ENCODE results near the gene PTBP1.

Gene PTBP1

DNA sequence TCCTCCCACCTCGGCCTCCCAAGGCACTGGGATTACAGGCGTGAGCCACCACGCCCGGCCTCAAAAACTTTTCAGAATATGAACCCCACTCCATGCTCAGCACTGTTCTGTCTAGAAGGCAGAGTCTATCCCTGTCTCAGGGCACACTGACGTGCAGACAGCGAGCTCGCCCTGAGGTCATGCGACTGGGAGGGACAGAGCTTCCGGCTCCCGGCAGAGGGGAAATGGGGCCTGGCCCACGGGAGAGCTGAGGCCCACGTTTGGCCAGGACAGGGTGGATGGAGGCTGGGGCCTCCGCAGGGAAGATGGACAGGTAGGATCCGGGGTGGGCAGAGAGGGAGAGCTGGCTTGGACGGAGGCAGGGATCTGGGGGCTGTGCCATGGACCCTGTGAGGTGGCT, 27.6 kb downstream of the PTBP1 start:
- POLR2A ChIA-PET, result no interaction called here
- CTCF ChIA-PET, result no interaction called here

DNA sequence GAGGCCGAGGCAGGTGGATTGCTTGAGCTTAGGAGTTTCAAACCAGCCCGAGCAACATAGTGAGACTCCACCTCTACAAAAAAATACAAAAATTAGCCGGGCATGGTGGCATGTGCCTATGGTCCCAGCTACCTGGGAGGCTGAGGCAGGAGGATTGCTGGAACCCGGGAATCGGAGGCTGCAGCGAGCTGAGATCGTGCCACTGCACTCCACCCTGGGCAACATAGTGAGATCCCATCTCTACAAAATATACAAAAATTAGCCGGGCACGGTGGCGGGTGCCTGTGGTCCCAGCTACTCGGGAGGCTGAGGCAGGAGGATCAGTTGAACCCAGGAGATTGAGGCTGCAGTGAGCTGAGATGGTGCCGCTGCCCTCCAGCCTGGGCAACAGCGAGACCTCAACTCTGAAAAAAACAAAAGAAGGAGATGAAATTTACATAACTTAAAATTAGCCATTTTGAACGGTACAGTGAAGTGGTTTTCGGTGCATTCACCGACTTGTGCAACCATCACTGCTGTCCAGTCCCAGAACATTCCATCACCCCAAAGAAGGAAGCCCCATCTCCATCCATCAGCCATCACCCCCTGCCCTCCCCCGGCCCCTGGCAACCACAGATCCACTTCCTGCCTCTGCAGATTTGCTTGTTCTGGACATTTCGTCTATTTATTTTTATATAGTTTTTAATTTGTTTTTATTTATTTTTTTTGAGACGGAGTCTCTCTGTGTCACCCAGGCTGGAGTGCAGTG, 28.8 kb downstream of the PTBP1 start:
- ChIA-PET CTCF (interaction anchor here (1.1 to 1.3 kb wide), 2 partner anchors 30 to 56 kb away, joined by 3 read pairs; no protein-coding TSS in a partner anchor), POLR2A (no interaction called here)
- DNase-seq (ENCODE audit: extremely low spot score), result no peak
- TF ChIP-seq, protein P1, sequence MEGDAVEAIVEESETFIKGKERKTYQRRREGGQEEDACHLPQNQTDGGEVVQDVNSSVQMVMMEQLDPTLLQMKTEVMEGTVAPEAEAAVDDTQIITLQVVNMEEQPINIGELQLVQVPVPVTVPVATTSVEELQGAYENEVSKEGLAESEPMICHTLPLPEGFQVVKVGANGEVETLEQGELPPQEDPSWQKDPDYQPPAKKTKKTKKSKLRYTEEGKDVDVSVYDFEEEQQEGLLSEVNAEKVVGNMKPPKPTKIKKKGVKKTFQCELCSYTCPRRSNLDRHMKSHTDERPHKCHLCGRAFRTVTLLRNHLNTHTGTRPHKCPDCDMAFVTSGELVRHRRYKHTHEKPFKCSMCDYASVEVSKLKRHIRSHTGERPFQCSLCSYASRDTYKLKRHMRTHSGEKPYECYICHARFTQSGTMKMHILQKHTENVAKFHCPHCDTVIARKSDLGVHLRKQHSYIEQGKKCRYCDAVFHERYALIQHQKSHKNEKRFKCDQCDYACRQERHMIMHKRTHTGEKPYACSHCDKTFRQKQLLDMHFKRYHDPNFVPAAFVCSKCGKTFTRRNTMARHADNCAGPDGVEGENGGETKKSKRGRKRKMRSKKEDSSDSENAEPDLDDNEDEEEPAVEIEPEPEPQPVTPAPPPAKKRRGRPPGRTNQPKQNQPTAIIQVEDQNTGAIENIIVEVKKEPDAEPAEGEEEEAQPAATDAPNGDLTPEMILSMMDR (IDR thresholded peaks at IDR 0.05; ENCODE audit: control extremely low read depth, extremely low read depth, low read depth, missing control alignments), result no peak

More for the DNA sequence above, 27.6 kb downstream of the PTBP1 start:
- TF ChIP-seq, protein P1 (IDR thresholded peaks at IDR 0.05; ENCODE audit: control extremely low read depth, extremely low read depth, low read depth, missing control alignments), result no peak
- no peak for DNase-seq (ENCODE audit: extremely low spot score)

DNA sequence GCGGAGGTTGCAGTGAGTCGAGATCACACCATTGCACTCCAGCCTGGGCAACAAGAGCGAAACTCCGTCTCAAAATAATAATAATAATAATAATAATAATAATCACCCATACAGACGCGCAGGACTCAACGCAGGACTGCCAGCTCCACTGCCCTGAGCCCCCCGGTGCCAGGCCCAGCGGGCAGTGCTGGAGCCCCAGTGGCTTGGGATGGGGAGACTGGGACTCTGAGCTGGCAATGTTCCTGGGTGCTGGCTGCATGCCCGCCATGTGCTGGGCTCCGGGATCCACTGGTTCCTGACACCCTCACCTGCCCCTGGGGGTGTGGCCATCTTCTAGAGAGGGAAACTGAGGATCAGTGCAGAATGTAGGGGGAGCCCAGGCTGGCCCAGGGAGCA, 30.1 kb downstream of the PTBP1 start:
- TF ChIP-seq, protein P1 (IDR thresholded peaks at IDR 0.05; ENCODE audit: control extremely low read depth, extremely low read depth, low read depth, missing control alignments), result no peak
- POLR2A ChIA-PET, result no interaction called here
- CTCF ChIA-PET, result interaction anchor here (1.1 kb wide), 1 partner anchor 29 kb away, joined by 3 read pairs; no protein-coding TSS in a partner anchor
- no peak for DNase-seq (ENCODE audit: extremely low spot score)

DNA sequence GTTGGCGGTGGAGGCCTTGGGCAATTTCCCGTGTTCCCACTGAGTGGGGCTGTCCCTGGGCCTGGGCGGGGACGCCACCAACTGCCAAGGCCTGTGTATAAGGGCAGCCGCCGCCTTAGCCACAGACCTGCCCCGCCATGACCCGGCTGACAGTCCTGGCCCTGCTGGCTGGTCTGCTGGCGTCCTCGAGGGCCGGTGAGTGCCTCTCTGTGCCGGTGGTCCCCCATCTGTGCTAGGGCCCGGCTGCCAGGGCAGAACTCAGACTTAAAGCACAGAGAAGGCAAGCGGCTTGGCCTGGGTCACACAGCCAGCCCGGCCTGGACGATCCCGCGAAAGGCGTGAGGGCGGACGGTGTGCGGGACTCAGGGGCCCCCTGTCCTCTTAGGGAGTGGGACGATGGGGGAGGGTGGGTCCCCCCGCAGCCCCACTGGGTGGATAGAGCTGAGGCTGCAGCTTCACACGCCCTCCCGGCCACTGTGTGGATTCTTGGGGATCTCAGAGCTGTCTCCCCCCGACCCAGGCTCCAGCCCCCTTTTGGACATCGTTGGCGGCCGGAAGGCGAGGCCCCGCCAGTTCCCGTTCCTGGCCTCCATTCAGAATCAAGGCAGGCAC, 30.6 kb downstream of the PTBP1 start, which contains the start of gene AZU1:
TSS of gene AZU1 (plus strand) at position 128 of the 612 bp plus-strand sequence. CDS start at position 138, 10 bp downstream.
- POLR2A ChIA-PET, result no interaction called here
- CTCF ChIA-PET, result no interaction called here

DNA sequence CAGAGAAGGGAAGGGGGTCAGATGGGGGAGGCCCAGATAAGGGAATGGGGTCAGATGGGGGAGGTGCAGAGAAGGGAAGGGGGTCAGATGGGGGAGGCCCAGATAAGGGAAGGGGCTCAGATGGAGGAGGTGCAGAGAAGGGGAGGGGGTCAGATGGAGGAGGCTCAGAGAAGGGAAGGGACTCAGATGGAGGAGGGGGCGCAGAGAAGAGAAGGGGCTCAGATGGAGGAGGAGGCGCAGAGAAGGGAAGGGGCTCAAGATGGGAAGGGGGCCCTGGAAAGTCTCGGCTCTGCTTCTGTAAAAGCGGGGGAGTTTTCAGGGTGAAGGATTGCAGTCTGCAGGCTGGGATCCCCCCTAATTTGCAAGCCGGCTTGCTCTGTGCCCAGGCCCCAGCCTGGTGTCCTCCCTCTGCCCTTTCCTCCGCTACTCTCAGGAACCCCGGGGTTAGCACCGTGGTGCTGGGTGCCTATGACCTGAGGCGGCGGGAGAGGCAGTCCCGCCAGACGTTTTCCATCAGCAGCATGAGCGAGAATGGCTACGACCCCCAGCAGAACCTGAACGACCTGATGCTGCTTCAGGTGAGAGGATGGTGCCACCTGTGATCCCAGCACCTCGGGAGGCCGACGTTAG, 32.0 kb downstream of the PTBP1 start:
- TF ChIP-seq, protein P1 (IDR thresholded peaks at IDR 0.05; ENCODE audit: control extremely low read depth, extremely low read depth, low read depth, missing control alignments), result no peak
- ChIA-PET POLR2A (no interaction called here), CTCF (no interaction called here)
- no peak for DNase-seq (ENCODE audit: extremely low spot score)

More for the DNA sequence above, 30.6 kb downstream of the PTBP1 start, which contains the start of gene AZU1:
- DNase-seq (ENCODE audit: extremely low spot score), result no peak
- TF ChIP-seq, protein P1 (IDR thresholded peaks at IDR 0.05; ENCODE audit: control extremely low read depth, extremely low read depth, low read depth, missing control alignments), result no peak
